GM12878 (cell line): ENCODE results near the gene SMIM9. TPM values are rescaled to one million over a fixed set of nuclear protein-coding genes. Genes with fewer than 3 reads are reported as not detected.

Source experiments
- ATAC-seq: fragments of 200-7000 bp; cut with Tn5 transposase; 3 replicates; pipeline ENCODE4 v1.9.1; 2020; ENCODE audit warnings: mild to moderate bottlenecking, moderate library complexity
- BruUV-seq: library from RNA; stranded (reverse); fragments of 400-500 nt; replicated peaks from 2 replicates; lab custom pipeline; 2021; lab: Mats Ljungman, UMichigan
- CTCF ChIA-PET: fragments of 300-600 bp; sonication (Branson Sonifier 250); formaldehyde crosslinking; extraction: SDS; loops from one replicate; lab custom pipeline; 2021; ENCODE audit warnings: inconsistent platforms; lab: Yijun Ruan, JAX
- POLR2A ChIA-PET: fragments of 350-600 bp; formaldehyde crosslinking; extraction: SDS; loops from one replicate; lab custom pipeline; 2021; ENCODE audit warnings: inconsistent platforms; lab: Charles Lee
- RAD21 ChIA-PET: fragments of 300-600 bp; sonication (Branson Sonifier 250); formaldehyde crosslinking; loops from one replicate; lab custom pipeline; 2023; ENCODE audit warnings: antibody characterized with exemption; ENCODE audit not compliant: unreplicated experiment; lab: Charles Lee
- SMC1A ChIA-PET: fragments of 300-600 bp; sonication (Branson Sonifier 250); formaldehyde crosslinking; loops from one replicate; lab custom pipeline; 2023; ENCODE audit not compliant: unreplicated experiment, uncharacterized antibody; lab: Charles Lee
- DNase-seq: peaks from one replicate; pipeline ENCODE4 v3.0.0-alpha.2; 2011; ENCODE audit warnings: low read depth, low spot score
- FAIRE-seq: peaks from 3 replicates; lab custom pipeline; 2011; peaks lifted over from hg19 to GRCh38; lab: Jason Lieb, UNC
- H2AFZ ChIP-seq: 2 replicates; pipeline ENCODE4 v1.6.0; 2011; ENCODE audit warnings: low read depth, low read length, control low read depth; ENCODE audit not compliant: control insufficient read depth
- H3K27ac ChIP-seq: 2 replicates; pipeline ENCODE4 v1.5.1; 2011; ENCODE audit warnings: control low read depth; ENCODE audit not compliant: control insufficient read depth, insufficient read depth
- H3K27me3 ChIP-seq, 2 experiments: replicated peaks in 1 of 2; 2 replicates each; pipeline versions ENCODE4 v1.6.0 to v1.6.1; 2011; ENCODE audit warnings: low read length in 1 of 2; ENCODE audit not compliant: control insufficient read depth in 2 of 2, insufficient read depth in 2 of 2
- H3K36me3 ChIP-seq, 2 experiments: 2 replicates each; pipeline ENCODE4 v1.5.1; 2011; ENCODE audit warnings: low read length in 1 of 2; ENCODE audit not compliant: control insufficient read depth in 2 of 2, insufficient read depth in 2 of 2
- H3K4me1 ChIP-seq: 2 replicates; pipeline ENCODE4 v1.6.1; 2011; ENCODE audit warnings: mild to moderate bottlenecking, low read length, moderate library complexity, mixed read lengths; ENCODE audit not compliant: control insufficient read depth, insufficient read depth
- H3K4me2 ChIP-seq: 2 replicates; pipeline ENCODE4 v1.6.0; 2011; ENCODE audit warnings: control low read depth; ENCODE audit not compliant: control insufficient read depth, insufficient read depth
- H3K4me3 ChIP-seq: fragments of 200-600 bp; sonication (generic); 2 replicates; pipeline ENCODE4 v1.5.1; 2016
- H3K79me2 ChIP-seq: 2 replicates; pipeline ENCODE4 v1.6.0; 2011; ENCODE audit warnings: low read length; ENCODE audit not compliant: control insufficient read depth, insufficient read depth
- H3K9ac ChIP-seq: 2 replicates; pipeline ENCODE4 v1.8.0; 2011; ENCODE audit warnings: low read length, control low read depth, mixed read lengths; ENCODE audit not compliant: control insufficient read depth, insufficient read depth
- H3K9me3 ChIP-seq: replicated peaks from 3 replicates; pipeline ENCODE4 v1.5.1; 2011; ENCODE audit warnings: mild to moderate bottlenecking, low read length; ENCODE audit not compliant: control insufficient read depth, insufficient read depth
- H4K20me1 ChIP-seq: 2 replicates; pipeline ENCODE4 v1.6.0; 2011; ENCODE audit not compliant: control insufficient read depth, insufficient read depth
- GATAD2B ChIP-seq: fragments of 450-650 bp; conservative IDR thresholded peaks from 2 replicates; pipeline ENCODE4 v1.6.1; 2017; ENCODE audit warnings: low read depth, mild to moderate bottlenecking, moderate library complexity
- HDAC2 ChIP-seq: fragments of 200-600 bp; sonication (generic); IDR thresholded peaks from 2 replicates; pipeline ENCODE4 v1.6.1; 2017
- HDGF ChIP-seq: fragments of 450-650 bp; IDR thresholded peaks from 2 replicates; pipeline ENCODE4 v1.6.1; 2016; ENCODE audit warnings: antibody characterized with exemption
- LARP7 ChIP-seq: fragments of 450-650 bp; IDR thresholded peaks from 2 replicates; pipeline ENCODE4 v1.6.1; 2017; ENCODE audit warnings: mild to moderate bottlenecking
- MEF2B ChIP-seq: fragments of 450-650 bp; IDR thresholded peaks from 2 replicates; pipeline ENCODE4 v1.6.1; 2018; ENCODE audit warnings: mild to moderate bottlenecking, moderate library complexity; ENCODE audit not compliant: partially characterized antibody, poor library complexity, severe bottlenecking
- MLLT1 ChIP-seq: fragments of 450-650 bp; IDR thresholded peaks from 2 replicates; pipeline ENCODE4 v1.6.1; 2016; ENCODE audit warnings: mild to moderate bottlenecking
- PRDM15 ChIP-seq: fragments of 450-650 bp; formaldehyde crosslinking; IDR thresholded peaks from 2 replicates; pipeline ENCODE4 v1.4.0; 2020; ENCODE audit warnings: mild to moderate bottlenecking, moderate library complexity
- RELB ChIP-seq: fragments of 450-650 bp; IDR thresholded peaks from 2 replicates; pipeline ENCODE4 v1.6.1; 2017; ENCODE audit warnings: low read depth, mild to moderate bottlenecking, moderate library complexity
- SREBF2 ChIP-seq: IDR thresholded peaks from 2 replicates; pipeline ENCODE4 v1.6.1; 2012; ENCODE audit warnings: mild to moderate bottlenecking, low read length
- WGBS: methylation state at CpG from one replicate; pipeline ENCODE4 v1.1.6; 2016; ENCODE audit warnings: low lambda C conversion rate; ENCODE audit not compliant: insufficient replicate concordance, insufficient coverage; ENCODE audit errors: missing lambda C conversion rate; 5-methylcytosine and 5-hydroxymethylcytosine counted together
- in situ Hi-C: fragments of 300-500 bp; cut with MboI; formaldehyde crosslinking; loops from 9 replicates; pipeline ENCODE4 v1.14.3; 2018; ENCODE audit warnings: mixed read lengths
- intact Hi-C: fragments of 100-400 bp; cut with micrococcal nuclease; formaldehyde crosslinking; loops from one replicate; pipeline ENCODE4 v1.14.2; 2022; ENCODE audit not compliant: unreplicated experiment
- polyA plus RNA-seq, 11 experiments: library from polyadenylated mRNA; depleted of rRNA in 4 of 11; unstranded in 6 of 11; stranded (reverse) in 5 of 11; fragments of >200 nt; fragmentation: Nextera tagmentation in 4 of 11; fragmentation: Illumina TruSeq in 1 of 11; extraction: Ambion mirVana in 4 of 11; extraction: Trizol in 1 of 11; gene quantifications; 1 replicate in 1 of 11; 2 replicates in 10 of 11; pipeline versions ENCODE4 v1.2.1 to v1.2.3, GENCODE V29; 2011 to 2016; ENCODE audit warnings: inconsistent platforms in 2 of 11, missing spikeins in 2 of 11, low read depth in 1 of 11
- total RNA-seq, 4 experiments: library from RNA; depleted of rRNA in 3 of 4; stranded (reverse); fragments of >200 nt in 3 of 4; fragmentation: Illumina TruSeq in 1 of 4; extraction: Trizol in 1 of 4; gene quantifications; 2 replicates each; pipeline versions ENCODE4 v1.2.1 to v1.2.3, GENCODE V29; 2013 to 2021
- TF ChIP-seq, protein P1 (sequence below): fragments of 450-650 bp; IDR thresholded peaks from 2 replicates; pipeline ENCODE4 v1.6.1; 2017; ENCODE audit warnings: mild to moderate bottlenecking, moderate library complexity
- TF ChIP-seq, protein P2 (sequence below): IDR thresholded peaks from 2 replicates; pipeline ENCODE4 v1.6.1; 2011; ENCODE audit warnings: mild to moderate bottlenecking, low read depth, low read length, moderate library complexity; ENCODE audit not compliant: insufficient replicate concordance

Gene SMIM9
- total and polyA plus RNA-seq, 10 of the 15 experiments (the other 5 are each of a cell fraction or from before 2014, with no cell fraction given) = not detected

GRCh38 chrX:154791467-154791866 is 43.0 kb downstream of the SMIM9 start:
- in situ Hi-C loops (no loop called here), intact Hi-C loops (no loop called here)
- Histone ChIP-seq H3K36me3 (no peaks in the 10 kb centered on the region), H4K20me1 (no peaks in the 10 kb centered on the region), H3K79me2 (no peaks in the 10 kb centered on the region), H3K9ac (no peak overlapping the region), H3K4me1 (no peaks in the 10 kb centered on the region), H3K4me3 (no peak overlapping the region), H3K27me3 (no peaks in the 10 kb centered on the region), H3K9me3 (no peaks in the 10 kb centered on the region), H3K4me2 (no peak overlapping the region), H2AFZ (no peak overlapping the region), H3K27ac (no peak overlapping the region)
- ChIA-PET POLR2A (no interaction called here), CTCF (interaction anchor here (0.6 kb wide), 1 partner anchor 425 kb away, joined by 3 read pairs; the partner anchor contains the start of gene VBP1), RAD21 (no interaction called here), SMC1A (no interaction called here)
- DNase-seq (no peak), FAIRE-seq (no peak), ATAC-seq (no peak)
- BruUV-seq = no TSS peak
- WGBS = 71% methylated on average over 4 of the region's 4 CpGs
- TF ChIP-seq PRDM15 (CRISPR knock-in tag) = no peak
- TF ChIP-seq, protein P1, sequence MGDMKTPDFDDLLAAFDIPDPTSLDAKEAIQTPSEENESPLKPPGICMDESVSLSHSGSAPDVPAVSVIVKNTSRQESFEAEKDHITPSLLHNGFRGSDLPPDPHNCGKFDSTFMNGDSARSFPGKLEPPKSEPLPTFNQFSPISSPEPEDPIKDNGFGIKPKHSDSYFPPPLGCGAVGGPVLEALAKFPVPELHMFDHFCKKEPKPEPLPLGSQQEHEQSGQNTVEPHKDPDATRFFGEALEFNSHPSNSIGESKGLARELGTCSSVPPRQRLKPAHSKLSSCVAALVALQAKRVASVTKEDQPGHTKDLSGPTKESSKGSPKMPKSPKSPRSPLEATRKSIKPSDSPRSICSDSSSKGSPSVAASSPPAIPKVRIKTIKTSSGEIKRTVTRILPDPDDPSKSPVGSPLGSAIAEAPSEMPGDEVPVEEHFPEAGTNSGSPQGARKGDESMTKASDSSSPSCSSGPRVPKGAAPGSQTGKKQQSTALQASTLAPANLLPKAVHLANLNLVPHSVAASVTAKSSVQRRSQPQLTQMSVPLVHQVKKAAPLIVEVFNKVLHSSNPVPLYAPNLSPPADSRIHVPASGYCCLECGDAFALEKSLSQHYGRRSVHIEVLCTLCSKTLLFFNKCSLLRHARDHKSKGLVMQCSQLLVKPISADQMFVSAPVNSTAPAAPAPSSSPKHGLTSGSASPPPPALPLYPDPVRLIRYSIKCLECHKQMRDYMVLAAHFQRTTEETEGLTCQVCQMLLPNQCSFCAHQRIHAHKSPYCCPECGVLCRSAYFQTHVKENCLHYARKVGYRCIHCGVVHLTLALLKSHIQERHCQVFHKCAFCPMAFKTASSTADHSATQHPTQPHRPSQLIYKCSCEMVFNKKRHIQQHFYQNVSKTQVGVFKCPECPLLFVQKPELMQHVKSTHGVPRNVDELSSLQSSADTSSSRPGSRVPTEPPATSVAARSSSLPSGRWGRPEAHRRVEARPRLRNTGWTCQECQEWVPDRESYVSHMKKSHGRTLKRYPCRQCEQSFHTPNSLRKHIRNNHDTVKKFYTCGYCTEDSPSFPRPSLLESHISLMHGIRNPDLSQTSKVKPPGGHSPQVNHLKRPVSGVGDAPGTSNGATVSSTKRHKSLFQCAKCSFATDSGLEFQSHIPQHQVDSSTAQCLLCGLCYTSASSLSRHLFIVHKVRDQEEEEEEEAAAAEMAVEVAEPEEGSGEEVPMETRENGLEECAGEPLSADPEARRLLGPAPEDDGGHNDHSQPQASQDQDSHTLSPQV = no peak
- TF ChIP-seq MEF2B = no peak
- TF ChIP-seq, protein P2, sequence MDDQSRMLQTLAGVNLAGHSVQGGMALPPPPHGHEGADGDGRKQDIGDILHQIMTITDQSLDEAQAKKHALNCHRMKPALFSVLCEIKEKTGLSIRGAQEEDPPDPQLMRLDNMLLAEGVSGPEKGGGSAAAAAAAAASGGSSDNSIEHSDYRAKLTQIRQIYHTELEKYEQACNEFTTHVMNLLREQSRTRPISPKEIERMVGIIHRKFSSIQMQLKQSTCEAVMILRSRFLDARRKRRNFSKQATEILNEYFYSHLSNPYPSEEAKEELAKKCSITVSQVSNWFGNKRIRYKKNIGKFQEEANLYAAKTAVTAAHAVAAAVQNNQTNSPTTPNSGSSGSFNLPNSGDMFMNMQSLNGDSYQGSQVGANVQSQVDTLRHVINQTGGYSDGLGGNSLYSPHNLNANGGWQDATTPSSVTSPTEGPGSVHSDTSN = no peak
- no peak for TF ChIP-seq MLLT1
- no peak for TF ChIP-seq SREBF2
- TF ChIP-seq RELB = no peak
- no peak for TF ChIP-seq LARP7
- no peak for TF ChIP-seq HDGF
- no peak for TF ChIP-seq HDAC2
- no peak for TF ChIP-seq GATAD2B
